GM23338 (cell line): ENCODE measurements around the gene COPS2. TPM values are rescaled to one million over a fixed set of nuclear protein-coding genes. Genes with fewer than 3 reads are reported as not detected.
"Not testable (repeated sequence)": the region's sequence is repeated elsewhere in the genome, so short reads cannot be mapped to it uniquely, and the experiment has no call there.

Source experiments
- ATAC-seq: fragments of 200-7000 bp; cut with Tn5 transposase; 3 replicates; pipeline ENCODE4 v1.9.1; 2020
- DNase-seq: peaks from one replicate; pipeline ENCODE4 v3.0.0-alpha.2; 2015; ENCODE audit warnings: low spot score
- H2AFZ ChIP-seq: fragments of 200-600 bp; sonication (generic); 2 replicates; pipeline ENCODE4 v1.8.0; 2016; ENCODE audit warnings: antibody characterized with exemption, mild to moderate bottlenecking, moderate library complexity
- H3F3A ChIP-seq: fragments of 200-600 bp; sonication (generic); replicated peaks from 2 replicates; pipeline ENCODE4 v1.8.0; 2017; ENCODE audit warnings: antibody characterized with exemption, mixed run types, low read depth
- H3K27ac ChIP-seq: fragments of 200-600 bp; sonication (generic); 2 replicates; pipeline ENCODE4 v1.6.1; 2016; ENCODE audit warnings: low read depth
- H3K27me3 ChIP-seq: fragments of 200-600 bp; sonication (generic); 2 replicates; pipeline ENCODE4 v1.8.0; 2016; ENCODE audit warnings: mild to moderate bottlenecking, mixed run types, moderate library complexity; ENCODE audit not compliant: insufficient read depth
- H3K36me3 ChIP-seq: fragments of 200-600 bp; sonication (generic); 2 replicates; pipeline ENCODE4 v1.8.0; 2016; ENCODE audit warnings: mild to moderate bottlenecking; ENCODE audit not compliant: insufficient read depth
- H3K4me1 ChIP-seq: fragments of 200-600 bp; sonication (generic); 2 replicates; pipeline ENCODE4 v1.8.0; 2016; ENCODE audit warnings: mild to moderate bottlenecking, moderate library complexity; ENCODE audit not compliant: insufficient read depth
- H3K4me2 ChIP-seq: fragments of 200-600 bp; sonication (generic); 2 replicates; pipeline ENCODE4 v1.7.1; 2017; ENCODE audit warnings: mixed run types
- H3K4me3 ChIP-seq: fragments of 200-600 bp; sonication (generic); 2 replicates; pipeline ENCODE4 v1.6.1; 2016; ENCODE audit warnings: mixed run types
- H3K79me2 ChIP-seq: fragments of 200-600 bp; sonication (generic); replicated peaks from 2 replicates; pipeline ENCODE4 v1.8.0; 2017; ENCODE audit warnings: mild to moderate bottlenecking; ENCODE audit not compliant: insufficient read depth
- H3K9me2 ChIP-seq: fragments of 200-600 bp; sonication (generic); 2 replicates; pipeline ENCODE4 v1.8.0; 2017; ENCODE audit not compliant: insufficient read depth
- H4K20me1 ChIP-seq: fragments of 200-600 bp; sonication (generic); replicated peaks from 2 replicates; pipeline ENCODE4 v1.8.0; 2017; ENCODE audit warnings: mild to moderate bottlenecking; ENCODE audit not compliant: insufficient read depth
- H3K27ac Mint-ChIP-seq: 2 replicates; pipeline ENCODE4 v1.8.0; 2020; ENCODE audit warnings: inconsistent platforms, mild to moderate bottlenecking, moderate library complexity, mixed read lengths
- H3K27me3 Mint-ChIP-seq: 3 replicates; pipeline ENCODE4 v1.8.0; 2022; ENCODE audit warnings: low read depth, mild to moderate bottlenecking, moderate library complexity, mixed read lengths, inconsistent platforms; ENCODE audit not compliant: insufficient read depth, poor library complexity
- H3K36me3 Mint-ChIP-seq: 3 replicates; pipeline ENCODE4 v1.8.0; 2021; ENCODE audit warnings: low read depth, mild to moderate bottlenecking, inconsistent platforms, moderate library complexity, mixed read lengths
- H3K4me1 Mint-ChIP-seq: 3 replicates; pipeline ENCODE4 v1.8.0; 2020; ENCODE audit warnings: mild to moderate bottlenecking, inconsistent platforms, mixed read lengths
- H3K4me3 Mint-ChIP-seq: 3 replicates; pipeline ENCODE4 v1.8.0; 2021; ENCODE audit warnings: moderate library complexity, mild to moderate bottlenecking, inconsistent platforms, mixed read lengths
- H3K9me3 Mint-ChIP-seq: 3 replicates; pipeline ENCODE4 v1.8.0; 2020; ENCODE audit warnings: moderate library complexity, mild to moderate bottlenecking, inconsistent platforms, mixed read lengths
- CREB1 ChIP-seq: fragments of 250-450 bp; sonication (Bioruptor Pico); IDR thresholded peaks from 2 replicates; pipeline ENCODE4 v1.5.0; 2020; ENCODE audit warnings: low read depth, mild to moderate bottlenecking, moderate library complexity
- EZH2 ChIP-seq: fragments of 200-600 bp; sonication (generic); IDR thresholded peaks from one replicate; pipeline ENCODE4 v1.8.0; 2017; ENCODE audit warnings: antibody characterized with exemption, mild to moderate bottlenecking, low read depth; ENCODE audit not compliant: unreplicated experiment
- EZH2phosphoT487 ChIP-seq: fragments of 200-600 bp; sonication (generic); IDR thresholded peaks from one replicate; pipeline ENCODE4 v1.8.1; 2018; ENCODE audit warnings: antibody characterized with exemption; ENCODE audit not compliant: unreplicated experiment
- JUNB ChIP-seq: IDR thresholded peaks from one replicate; pipeline ENCODE4 v1.6.1; 2016; ENCODE audit warnings: antibody characterized with exemption; ENCODE audit not compliant: unreplicated experiment
- NANOG ChIP-seq: IDR thresholded peaks from 2 replicates; pipeline ENCODE4 v1.6.1; 2016; ENCODE audit warnings: antibody characterized with exemption, borderline replicate concordance
- REST ChIP-seq: IDR thresholded peaks from one replicate; pipeline ENCODE4 v1.6.1; 2018; ENCODE audit warnings: antibody characterized with exemption; ENCODE audit not compliant: unreplicated experiment
- ZNF114 ChIP-seq: fragments of 250-450 bp; sonication (Bioruptor Pico); IDR thresholded peaks from 2 replicates; pipeline ENCODE4 v1.5.0; 2020; ENCODE audit warnings: mild to moderate bottlenecking, moderate library complexity
- ZNF331 ChIP-seq: fragments of 250-450 bp; sonication (Bioruptor Pico); IDR thresholded peaks from 2 replicates; pipeline ENCODE4 v1.5.0; 2020; ENCODE audit warnings: low read depth, mild to moderate bottlenecking, moderate library complexity
- polyA plus RNA-seq: library from polyadenylated mRNA; unstranded; fragments of >200 nt; fragmentation: Nextera tagmentation; extraction: Ambion mirVana; gene quantifications from 2 replicates; pipeline ENCODE4 v1.2.1, GENCODE V29; 2016
- total RNA-seq: library from RNA; depleted of rRNA; stranded (reverse); fragments of >200 nt; shearing (Covaris generic); gene quantifications from 2 replicates; pipeline ENCODE4 v1.2.3, GENCODE V29; 2014
- TF ChIP-seq, protein P1 (sequence below), 2 experiments: fragments of 200-600 bp in 1 of 2; sonication (generic) in 1 of 2; conservative IDR thresholded peaks; 2 replicates each; pipeline versions ENCODE4 v1.5.1 to v1.6.1; 2016 to 2017; ENCODE audit warnings: antibody characterized with exemption in 2 of 2, low read depth in 2 of 2, mild to moderate bottlenecking in 2 of 2, moderate library complexity in 1 of 2

Gene COPS2
- total and polyA plus RNA-seq, 2 experiments from 2014 or later, result 38.7 to 67.3 TPM

- no peaks in the 10 kb centered on the region; the same call in 2 of the 3 replicates for H3K4me1 Mint-ChIP-seq
These were observed 75.9 kb downstream of the COPS2 start for GRCh38 chr15:49079340-49080039.

GRCh38 chr15:49075881-49076280, 79.5 kb downstream of the COPS2 start:
- TF ChIP-seq JUNB (no peak), REST (no peak), ZNF114 (CRISPR knock-in tag) (no peak), EZH2phosphoT487 (no peak), ZNF331 (CRISPR knock-in tag) (no peak), CREB1 (no peak), NANOG (no peak), EZH2 (no peak)
- no peaks in the 10 kb centered on the region for H3K36me3 ChIP-seq
- no peaks in the 10 kb centered on the region for H3F3A ChIP-seq
- ATAC-seq (no peak), DNase-seq (no peak)
- H2AFZ ChIP-seq, result no peak overlapping the region
- no peaks in the 10 kb centered on the region for H3K4me1 ChIP-seq
- H3K27ac Mint-ChIP-seq, result no peak overlapping the region
- no peak overlapping the region for H3K27ac ChIP-seq
- no peaks in the 10 kb centered on the region for H3K27me3 ChIP-seq
- no peaks in the 10 kb centered on the region for H3K79me2 ChIP-seq
- no peak overlapping the region for H3K4me3 ChIP-seq
- no peaks in the 10 kb centered on the region for H3K36me3 Mint-ChIP-seq
- peaks cover 5% of the 10 kb centered on the region; the same call in 1 of the 2 replicates for H3K9me2 ChIP-seq
- H3K27me3 Mint-ChIP-seq, result no peaks in the 10 kb centered on the region
- H3K4me2 ChIP-seq, result no peak overlapping the region
- no peaks in the 10 kb centered on the region; the same call in 2 of the 3 replicates for H3K9me3 Mint-ChIP-seq
- no peaks in the 10 kb centered on the region for H4K20me1 ChIP-seq
- no peaks in the 10 kb centered on the region; the same call in 2 of the 3 replicates for H3K4me1 Mint-ChIP-seq
- H3K4me3 Mint-ChIP-seq, result no peak overlapping the region

More at GRCh38 chr15:49079340-49080039, 75.9 kb downstream of the COPS2 start:
- ATAC-seq (peak; percentile 65), DNase-seq (peak; percentile 42)
- no peaks in the 10 kb centered on the region for H3K36me3 Mint-ChIP-seq
- Histone ChIP-seq H3F3A (no peaks in the 10 kb centered on the region), H4K20me1 (no peaks in the 10 kb centered on the region), H3K27me3 (no peaks in the 10 kb centered on the region), H3K79me2 (no peaks in the 10 kb centered on the region), H3K36me3 (no peaks in the 10 kb centered on the region), H3K9me2 (peaks cover 5% of the 10 kb centered on the region; the same call in 1 of the 2 replicates), H2AFZ (no peak overlapping the region), H3K27ac (no peak overlapping the region), H3K4me2 (no peak overlapping the region), H3K4me1 (no peaks in the 10 kb centered on the region), H3K4me3 (no peak overlapping the region)
- no peak overlapping the region for H3K27ac Mint-ChIP-seq
- TF ChIP-seq, protein P1, sequence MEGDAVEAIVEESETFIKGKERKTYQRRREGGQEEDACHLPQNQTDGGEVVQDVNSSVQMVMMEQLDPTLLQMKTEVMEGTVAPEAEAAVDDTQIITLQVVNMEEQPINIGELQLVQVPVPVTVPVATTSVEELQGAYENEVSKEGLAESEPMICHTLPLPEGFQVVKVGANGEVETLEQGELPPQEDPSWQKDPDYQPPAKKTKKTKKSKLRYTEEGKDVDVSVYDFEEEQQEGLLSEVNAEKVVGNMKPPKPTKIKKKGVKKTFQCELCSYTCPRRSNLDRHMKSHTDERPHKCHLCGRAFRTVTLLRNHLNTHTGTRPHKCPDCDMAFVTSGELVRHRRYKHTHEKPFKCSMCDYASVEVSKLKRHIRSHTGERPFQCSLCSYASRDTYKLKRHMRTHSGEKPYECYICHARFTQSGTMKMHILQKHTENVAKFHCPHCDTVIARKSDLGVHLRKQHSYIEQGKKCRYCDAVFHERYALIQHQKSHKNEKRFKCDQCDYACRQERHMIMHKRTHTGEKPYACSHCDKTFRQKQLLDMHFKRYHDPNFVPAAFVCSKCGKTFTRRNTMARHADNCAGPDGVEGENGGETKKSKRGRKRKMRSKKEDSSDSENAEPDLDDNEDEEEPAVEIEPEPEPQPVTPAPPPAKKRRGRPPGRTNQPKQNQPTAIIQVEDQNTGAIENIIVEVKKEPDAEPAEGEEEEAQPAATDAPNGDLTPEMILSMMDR (conservative IDR thresholded peaks at IDR 0.05; ENCODE audit: low read depth in 2 of 2), result peak; percentile 31 to 65; a peak in 3 of 4 replicates
- no peak for TF ChIP-seq JUNB
- TF ChIP-seq ZNF331 (CRISPR knock-in tag), result no peak
- no peaks in the 10 kb centered on the region for H3K27me3 Mint-ChIP-seq
- H3K9me3 Mint-ChIP-seq, result no peaks in the 10 kb centered on the region; the same call in 2 of the 3 replicates
- H3K4me3 Mint-ChIP-seq, result no peak overlapping the region

DNA sequence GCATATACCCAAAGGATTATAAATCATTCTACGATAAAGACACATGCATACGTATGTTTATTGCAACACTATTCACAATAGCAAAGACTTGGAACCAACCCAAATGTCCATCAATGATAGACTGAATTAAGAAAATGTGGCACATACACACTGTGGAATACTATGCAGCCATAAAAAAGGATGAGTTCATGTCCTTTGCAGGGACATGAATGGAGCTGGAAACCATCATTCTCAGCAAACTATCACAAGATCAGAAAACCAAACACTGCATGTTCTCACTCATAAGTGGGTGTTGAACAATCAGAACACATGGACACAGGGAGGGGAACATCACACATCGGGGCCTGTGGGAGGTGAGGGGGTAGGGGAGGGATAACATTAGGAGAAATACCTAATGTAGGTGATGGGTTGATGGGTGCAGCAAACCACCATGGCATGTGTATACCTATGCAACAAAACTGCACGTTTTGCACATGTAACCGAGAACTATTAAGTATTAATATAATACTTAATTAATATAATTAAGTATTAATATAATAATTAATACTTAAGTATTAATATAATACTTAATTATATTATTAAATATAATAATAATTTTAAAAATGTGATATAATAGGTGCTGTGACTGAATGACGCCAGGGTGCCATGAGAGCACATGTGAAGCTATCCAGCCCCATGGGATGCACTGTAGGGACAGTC, 80.7 kb downstream of the COPS2 start:
- not testable (repeated sequence) for H3K4me3 Mint-ChIP-seq, H3K4me1 Mint-ChIP-seq

More for the DNA sequence above, 80.7 kb downstream of the COPS2 start:
- not testable (repeated sequence) for H4K20me1 ChIP-seq, H3K9me2 ChIP-seq, H3K36me3 Mint-ChIP-seq, H3K4me3 ChIP-seq, H3F3A ChIP-seq, H3K27ac ChIP-seq, H3K27ac Mint-ChIP-seq, H3K27me3 ChIP-seq, DNase-seq, H3K4me1 ChIP-seq, H3K9me3 Mint-ChIP-seq, H3K27me3 Mint-ChIP-seq, ATAC-seq, H3K79me2 ChIP-seq, H2AFZ ChIP-seq, H3K4me2 ChIP-seq, H3K36me3 ChIP-seq
